ENCODE data around the gene RASL10B. TPM values are rescaled to one million over a fixed set of nuclear protein-coding genes. Genes with fewer than 3 reads are reported as not detected.

Gene RASL10B
- polyA plus RNA-seq, 1 donor (not counting 4 experiments of a cell fraction or from before 2014, with no cell fraction given) = 0.07 TPM

DNA sequence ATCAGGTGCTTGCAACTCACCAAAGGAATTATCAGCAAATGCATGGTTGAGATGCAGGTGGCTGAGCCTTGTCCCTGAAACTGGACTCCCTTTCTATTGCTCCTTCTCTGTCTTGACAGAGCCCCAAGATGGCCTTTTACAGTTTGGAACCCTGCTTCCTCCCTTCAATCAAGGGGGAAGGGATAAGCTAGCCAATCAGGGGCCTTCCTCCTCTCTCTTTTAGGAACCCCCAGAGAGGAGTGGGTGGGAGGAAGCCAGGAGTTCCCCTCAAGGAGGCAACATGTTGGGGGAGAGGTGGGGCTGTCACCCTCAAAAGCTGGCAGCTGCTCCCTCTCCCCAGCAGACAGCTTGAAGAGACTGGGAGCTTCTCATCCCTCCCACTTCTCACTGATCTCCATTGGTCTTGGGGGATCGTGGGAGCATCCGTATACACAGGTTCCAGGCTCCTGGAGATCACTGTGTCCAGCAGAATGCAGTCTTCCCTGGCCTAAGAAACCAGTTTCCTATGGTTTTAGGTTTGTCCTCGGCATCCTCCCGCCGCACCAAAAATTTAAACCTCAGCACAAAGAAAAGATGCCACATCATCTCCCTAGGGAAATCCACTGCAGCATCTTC, 7.2 kb downstream of the RASL10B start:
- H3K79me2 ChIP-seq (ENCODE audit: control insufficient read depth, insufficient read depth, low read length) = no peaks in the 10 kb centered on the region
- H3K9me1 ChIP-seq (ENCODE audit: control insufficient read depth, extremely low read depth, insufficient read depth, low read length) = no peaks in the 10 kb centered on the region
- H3K36me3 ChIP-seq (ENCODE audit: control insufficient read depth in 2 of 2, extremely low read depth in 1 of 2, insufficient read depth in 2 of 2, low read length in 2 of 2) = no peaks in the 10 kb centered on the region
- H3K4me3 ChIP-seq (ENCODE audit: control insufficient read depth in 2 of 3, extremely low read depth in 1 of 3, insufficient read depth in 2 of 3, low read depth in 1 of 3, low read length in 3 of 3) = no peak overlapping the region
- peaks cover 1% of the 10 kb centered on the region for H3K4me1 ChIP-seq (ENCODE audit: control insufficient read depth, extremely low read depth, insufficient read depth, low read length)
- no peaks in the 10 kb centered on the region for H4K20me1 ChIP-seq (ENCODE audit: control insufficient read depth, extremely low read depth, insufficient read depth, low read length)
- no peak overlapping the region for H3K4me2 ChIP-seq (ENCODE audit: control insufficient read depth, extremely low read depth, insufficient read depth, low read depth, low read length)
- no peak for FAIRE-seq
- no peak overlapping the region for H3K27ac ChIP-seq (ENCODE audit: control insufficient read depth, insufficient read depth, low read length)
- no peak for DNase-seq (ENCODE audit: low read depth, low spot score)
- H3K27me3 ChIP-seq (ENCODE audit: control insufficient read depth, extremely low read depth, insufficient read depth, low read length) = peaks cover 54% of the 10 kb centered on the region
- H2AFZ ChIP-seq (ENCODE audit: control insufficient read depth, low read length) = no peak overlapping the region
- H3K9me3 ChIP-seq (ENCODE audit: control insufficient read depth, low read depth, low read length) = no peaks in the 10 kb centered on the region
- dilution Hi-C loops (cut with MboI; ENCODE audit: extremely low pct_ligation_motif_present, low sequenced_read_pairs) = no loop called here
- no peak overlapping the region for H3K9ac ChIP-seq (ENCODE audit: control insufficient read depth, extremely low read depth, insufficient read depth, low read length)
- TF ChIP-seq EZH2 (IDR thresholded peaks at IDR 0.05; ENCODE audit: low read length) = no peak
- TF ChIP-seq, protein P1, sequence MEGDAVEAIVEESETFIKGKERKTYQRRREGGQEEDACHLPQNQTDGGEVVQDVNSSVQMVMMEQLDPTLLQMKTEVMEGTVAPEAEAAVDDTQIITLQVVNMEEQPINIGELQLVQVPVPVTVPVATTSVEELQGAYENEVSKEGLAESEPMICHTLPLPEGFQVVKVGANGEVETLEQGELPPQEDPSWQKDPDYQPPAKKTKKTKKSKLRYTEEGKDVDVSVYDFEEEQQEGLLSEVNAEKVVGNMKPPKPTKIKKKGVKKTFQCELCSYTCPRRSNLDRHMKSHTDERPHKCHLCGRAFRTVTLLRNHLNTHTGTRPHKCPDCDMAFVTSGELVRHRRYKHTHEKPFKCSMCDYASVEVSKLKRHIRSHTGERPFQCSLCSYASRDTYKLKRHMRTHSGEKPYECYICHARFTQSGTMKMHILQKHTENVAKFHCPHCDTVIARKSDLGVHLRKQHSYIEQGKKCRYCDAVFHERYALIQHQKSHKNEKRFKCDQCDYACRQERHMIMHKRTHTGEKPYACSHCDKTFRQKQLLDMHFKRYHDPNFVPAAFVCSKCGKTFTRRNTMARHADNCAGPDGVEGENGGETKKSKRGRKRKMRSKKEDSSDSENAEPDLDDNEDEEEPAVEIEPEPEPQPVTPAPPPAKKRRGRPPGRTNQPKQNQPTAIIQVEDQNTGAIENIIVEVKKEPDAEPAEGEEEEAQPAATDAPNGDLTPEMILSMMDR (optimal IDR thresholded peaks at IDR 0.05 in 1 of 3, IDR thresholded peaks at IDR 0.05 in 1 of 3, conservative IDR thresholded peaks at IDR 0.05 in 1 of 3; ENCODE audit: extremely low read depth in 1 of 3, insufficient read depth in 2 of 3, low read length in 3 of 3) = no peak

DNA sequence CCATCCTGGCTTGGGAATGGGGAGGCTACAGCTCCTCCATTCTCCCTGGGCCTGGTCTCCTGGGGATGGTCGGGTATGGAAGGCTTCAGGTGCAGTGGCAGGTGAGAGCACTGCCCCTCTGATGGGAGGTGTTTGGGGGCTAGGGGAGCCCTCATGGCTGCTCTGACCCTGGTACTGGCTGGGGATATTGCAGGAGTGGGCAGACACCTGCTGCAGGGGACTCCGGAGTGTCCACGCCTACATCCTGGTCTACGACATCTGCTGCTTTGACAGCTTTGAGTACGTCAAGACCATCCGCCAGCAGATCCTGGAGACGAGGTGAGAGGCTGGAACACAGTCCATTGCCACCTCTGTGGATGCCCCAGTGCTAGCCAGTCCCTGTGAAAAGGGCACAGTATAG, 8.8 kb downstream of the RASL10B start:
- FAIRE-seq (no peak), DNase-seq (ENCODE audit: low read depth, low spot score) (no peak)
- H3K4me3 ChIP-seq (ENCODE audit: control insufficient read depth in 2 of 3, extremely low read depth in 1 of 3, insufficient read depth in 2 of 3, low read depth in 1 of 3, low read length in 3 of 3) = no peak overlapping the region
- TF ChIP-seq, protein P1 (optimal IDR thresholded peaks at IDR 0.05 in 1 of 3, IDR thresholded peaks at IDR 0.05 in 1 of 3, conservative IDR thresholded peaks at IDR 0.05 in 1 of 3; ENCODE audit: extremely low read depth in 1 of 3, insufficient read depth in 2 of 3, low read length in 3 of 3) = no peak
- TF ChIP-seq EZH2 (IDR thresholded peaks at IDR 0.05; ENCODE audit: low read length) = no peak
- dilution Hi-C loops (cut with MboI; ENCODE audit: extremely low pct_ligation_motif_present, low sequenced_read_pairs) = no loop called here
- no peaks in the 10 kb centered on the region for H4K20me1 ChIP-seq (ENCODE audit: control insufficient read depth, extremely low read depth, insufficient read depth, low read length)
- no peak overlapping the region for H2AFZ ChIP-seq (ENCODE audit: control insufficient read depth, low read length)
- no peak overlapping the region for H3K4me2 ChIP-seq (ENCODE audit: control insufficient read depth, extremely low read depth, insufficient read depth, low read depth, low read length)
- no peaks in the 10 kb centered on the region for H3K79me2 ChIP-seq (ENCODE audit: control insufficient read depth, insufficient read depth, low read length)
- H3K27ac ChIP-seq (ENCODE audit: control insufficient read depth, insufficient read depth, low read length) = no peak overlapping the region
- H3K36me3 ChIP-seq (ENCODE audit: control insufficient read depth in 2 of 2, extremely low read depth in 1 of 2, insufficient read depth in 2 of 2, low read length in 2 of 2) = no peaks in the 10 kb centered on the region
- no peaks in the 10 kb centered on the region for H3K9me1 ChIP-seq (ENCODE audit: control insufficient read depth, extremely low read depth, insufficient read depth, low read length)
- H3K9ac ChIP-seq (ENCODE audit: control insufficient read depth, extremely low read depth, insufficient read depth, low read length) = no peak overlapping the region
- H3K9me3 ChIP-seq (ENCODE audit: control insufficient read depth, low read depth, low read length) = no peaks in the 10 kb centered on the region
- H3K27me3 ChIP-seq (ENCODE audit: control insufficient read depth, extremely low read depth, insufficient read depth, low read length) = peaks cover 57% of the 10 kb centered on the region
- no peaks in the 10 kb centered on the region for H3K4me1 ChIP-seq (ENCODE audit: control insufficient read depth, extremely low read depth, insufficient read depth, low read length)

Measured in keratinocyte (primary cell).